ENCODE data around the gene MICB. TPM values are rescaled to one million over a fixed set of nuclear protein-coding genes. Genes with fewer than 3 reads are reported as not detected.
A peak's percentile ranks its signal among the peaks of the same experiment; 100 is the strongest.

MICB gene
- total RNA-seq, 1 donor, result 16.6 TPM

GRCh38 chr6:31510007-31510406 lies 12.1 kb downstream of the MICB start:
- no peak overlapping the region for H3K4me3 ChIP-seq (ENCODE audit: low read depth, low read length)
- DNase-seq (ENCODE audit: low read depth), result no peak
- no peak for TF ChIP-seq CTCF (IDR thresholded peaks at IDR 0.05; ENCODE audit: insufficient read depth, low read length)

- no peak for DNase-seq (ENCODE audit: low read depth)
- H3K4me3 ChIP-seq (ENCODE audit: low read depth, low read length), result no peak overlapping the region
- no peak for TF ChIP-seq CTCF (IDR thresholded peaks at IDR 0.05; ENCODE audit: insufficient read depth, low read length)
These were observed 15.7 kb downstream of the MICB start for GRCh38 chr6:31513456-31514165.

- no peak for TF ChIP-seq CTCF (IDR thresholded peaks at IDR 0.05; ENCODE audit: insufficient read depth, low read length)
- no peak overlapping the region for H3K4me3 ChIP-seq (ENCODE audit: low read depth, low read length)
- no peak for DNase-seq (ENCODE audit: low read depth)
These were observed 23.9 kb downstream of the MICB start for GRCh38 chr6:31521835-31522234.

- no peak overlapping the region for H3K4me3 ChIP-seq (ENCODE audit: low read depth, low read length)
- no peak for DNase-seq (ENCODE audit: low read depth)
- TF ChIP-seq CTCF (IDR thresholded peaks at IDR 0.05; ENCODE audit: insufficient read depth, low read length), result no peak
These were observed 27.6 kb downstream of the MICB start for GRCh38 chr6:31525553-31525931.

- TF ChIP-seq CTCF (IDR thresholded peaks at IDR 0.05; ENCODE audit: insufficient read depth, low read length), result no peak
- DNase-seq (ENCODE audit: low read depth), result peak; percentile 45
- H3K4me3 ChIP-seq (ENCODE audit: low read depth, low read length), result no peak overlapping the region
These were observed 28.1 kb downstream of the MICB start for GRCh38 chr6:31525932-31526591.

- no peak for DNase-seq (ENCODE audit: low read depth)
- no peak overlapping the region for H3K4me3 ChIP-seq (ENCODE audit: low read depth, low read length)
- TF ChIP-seq CTCF (IDR thresholded peaks at IDR 0.05; ENCODE audit: insufficient read depth, low read length), result no peak
These were observed 30.4 kb downstream of the MICB start for GRCh38 chr6:31528307-31528777.

Measured in fibroblast of the aortic adventitia (primary cell).